Measurements from ENCODE around the gene RUNDC1. TPM values are rescaled to one million over a fixed set of nuclear protein-coding genes. Genes with fewer than 3 reads are reported as not detected.

The RUNDC1 gene
- total and polyA plus RNA-seq, 2 donors from 2014 or later, result 10.1 to 19.5 TPM

DNA sequence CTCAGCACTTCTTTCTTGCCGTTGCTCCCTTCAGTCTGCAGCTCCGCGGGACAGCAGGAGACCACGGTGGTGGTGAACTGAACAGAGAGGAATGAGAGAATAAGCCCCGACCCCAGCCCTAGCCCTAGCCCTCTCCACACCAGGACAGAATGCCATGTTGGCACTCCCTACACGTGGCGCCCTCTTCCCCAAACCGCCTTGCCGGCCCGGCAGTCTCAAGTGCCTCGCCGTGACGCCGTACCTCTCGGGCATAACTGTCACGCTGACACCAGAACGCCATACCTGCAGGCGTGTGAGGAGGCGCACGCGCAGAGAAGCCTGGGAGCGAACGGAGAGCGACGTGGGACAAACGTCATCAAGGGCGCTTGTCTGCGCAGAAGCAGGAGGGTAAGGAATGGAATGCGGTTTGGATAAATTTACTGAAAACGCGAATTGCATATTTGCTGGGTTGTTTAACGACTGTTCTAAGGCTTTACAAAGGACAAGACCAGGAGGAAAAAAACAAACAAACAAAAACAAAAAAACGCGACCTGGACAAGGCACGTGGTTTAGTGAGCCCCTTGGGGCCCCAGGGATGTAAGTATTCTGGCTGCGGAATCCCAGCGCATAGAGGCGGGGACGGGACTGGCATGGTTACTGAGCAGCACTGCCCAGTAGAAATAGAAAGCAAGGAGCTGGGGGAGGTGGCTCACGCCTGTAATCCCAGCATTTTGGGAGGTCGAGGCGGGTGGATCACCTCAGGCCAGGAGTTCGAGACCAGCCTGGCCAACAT, 16.0 kb upstream of the RUNDC1 start, which contains the start of gene AARSD1:
Gene AARSD1 (minus strand): TSS at position 294 of the 772 bp plus-strand sequence. CDS start 14 bp downstream, at position 280.
- no peaks in the 10 kb centered on the region for H3K27me3 ChIP-seq (ENCODE audit: control insufficient read depth, insufficient read depth, low read length)
- H3K9ac ChIP-seq (ENCODE audit: low read length in 3 of 3), result peak within 1 kb of the TSS; percentile 80 to 96 (median 90)
- H3K36me3 ChIP-seq (ENCODE audit: control insufficient read depth in 2 of 3, insufficient read depth in 3 of 3, low read length in 3 of 3), result peaks cover 0 to 19% (median 7%) of the 10 kb centered on the region in 3 donors
- H3K27ac ChIP-seq (ENCODE audit: low read depth in 2 of 2, low read length in 2 of 2), result peak within 1 kb of the TSS; percentile 76 to 84
- H3K4me1 ChIP-seq (ENCODE audit: control insufficient read depth in 2 of 3, insufficient read depth in 2 of 3, low read depth in 1 of 3, low read length in 3 of 3), result peaks cover 0 to 5% (median 0%) of the 10 kb centered on the region in 3 donors
- DNase-seq, result peak; percentile 95 to 97 (median 95)
- intact Hi-C loops (cut with DNase I), result no loop called here
- H3K9me3 ChIP-seq (ENCODE audit: control insufficient read depth in 2 of 3, insufficient read depth in 1 of 3, low read length in 3 of 3), result no peaks in the 10 kb centered on the region
- FAIRE-seq, result no peak
- no peak for TF ChIP-seq CTCF (IDR thresholded peaks at IDR 0.05; ENCODE audit: borderline replicate concordance, extremely low read depth, insufficient read depth)
- peak within 1 kb of the TSS; percentile 79 to 98 (median 85) for H3K4me3 ChIP-seq (ENCODE audit: low read length in 3 of 3)

- peaks cover 0 to 5% (median 0%) of the 10 kb centered on the region in 3 donors for H3K4me1 ChIP-seq (ENCODE audit: control insufficient read depth in 2 of 3, insufficient read depth in 2 of 3, low read depth in 1 of 3, low read length in 3 of 3)
- no peaks in the 10 kb centered on the region for H3K27me3 ChIP-seq (ENCODE audit: control insufficient read depth, insufficient read depth, low read length)
- no peaks in the 10 kb centered on the region for H3K36me3 ChIP-seq (ENCODE audit: control insufficient read depth in 2 of 3, insufficient read depth in 3 of 3, low read length in 3 of 3)
- no peak overlapping the region for H3K9ac ChIP-seq (ENCODE audit: low read length in 3 of 3)
- DNase-seq, result no peak
- no peak for TF ChIP-seq CTCF (IDR thresholded peaks at IDR 0.05; ENCODE audit: borderline replicate concordance, extremely low read depth, insufficient read depth)
- H3K9me3 ChIP-seq (ENCODE audit: control insufficient read depth in 2 of 3, insufficient read depth in 1 of 3, low read length in 3 of 3), result no peaks in the 10 kb centered on the region
- H3K4me3 ChIP-seq (ENCODE audit: low read length in 3 of 3), result no peak overlapping the region
- no peak for FAIRE-seq
- H3K27ac ChIP-seq (ENCODE audit: low read depth in 2 of 2, low read length in 2 of 2), result no peak overlapping the region
- intact Hi-C loops (cut with DNase I), result no loop called here
These were observed 12.4 kb upstream of the RUNDC1 start for GRCh38 chr17:42967925-42968324.

DNA sequence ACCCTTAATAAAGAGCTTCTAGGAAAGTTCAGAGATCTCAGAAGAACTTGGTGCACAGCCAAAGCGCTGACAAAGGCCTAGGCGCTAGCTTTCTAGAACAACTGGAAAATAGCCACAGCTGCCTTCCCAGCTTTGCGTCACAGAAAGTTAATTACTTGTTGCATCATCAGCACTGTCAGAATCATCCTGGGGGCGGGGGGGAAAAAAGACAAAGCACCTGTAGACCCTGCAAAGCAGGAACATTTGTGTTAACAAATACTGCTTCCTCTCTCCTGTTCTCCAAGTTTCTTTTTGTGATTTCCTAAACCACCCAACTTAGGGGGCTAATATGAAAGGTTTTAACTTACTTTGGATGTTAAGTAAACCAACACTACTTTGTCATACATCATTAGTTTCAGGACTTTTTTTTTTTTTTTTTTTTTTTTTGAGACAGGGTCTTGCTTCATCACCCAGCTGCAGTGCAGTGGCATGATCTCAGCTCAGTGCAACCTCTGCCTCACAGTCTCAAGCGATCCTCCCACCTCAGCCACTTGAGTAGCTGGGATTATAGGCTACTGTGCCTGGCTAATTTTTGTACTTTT, 11.3 kb upstream of the RUNDC1 start:
- intact Hi-C loops (cut with DNase I), result no loop called here
- Histone ChIP-seq H3K4me1 (ENCODE audit: control insufficient read depth in 2 of 3, insufficient read depth in 2 of 3, low read depth in 1 of 3, low read length in 3 of 3) (no peaks in the 10 kb centered on the region), H3K9ac (ENCODE audit: low read length in 3 of 3) (no peak overlapping the region), H3K27ac (ENCODE audit: low read depth in 2 of 2, low read length in 2 of 2) (no peak overlapping the region), H3K4me3 (ENCODE audit: low read length in 3 of 3) (no peak overlapping the region), H3K9me3 (ENCODE audit: control insufficient read depth in 2 of 3, insufficient read depth in 1 of 3, low read length in 3 of 3) (no peaks in the 10 kb centered on the region), H3K27me3 (ENCODE audit: control insufficient read depth, insufficient read depth, low read length) (no peaks in the 10 kb centered on the region), H3K36me3 (ENCODE audit: control insufficient read depth in 2 of 3, insufficient read depth in 3 of 3, low read length in 3 of 3) (no peaks in the 10 kb centered on the region)
- DNase-seq, result peak in 3 of 5 donors; percentile 61 to 74 (median 73)
- TF ChIP-seq CTCF (IDR thresholded peaks at IDR 0.05; ENCODE audit: borderline replicate concordance, extremely low read depth, insufficient read depth), result no peak
- no peak for FAIRE-seq
